ENCODE data around the gene COL27A1.

The COL27A1 gene

DNA sequence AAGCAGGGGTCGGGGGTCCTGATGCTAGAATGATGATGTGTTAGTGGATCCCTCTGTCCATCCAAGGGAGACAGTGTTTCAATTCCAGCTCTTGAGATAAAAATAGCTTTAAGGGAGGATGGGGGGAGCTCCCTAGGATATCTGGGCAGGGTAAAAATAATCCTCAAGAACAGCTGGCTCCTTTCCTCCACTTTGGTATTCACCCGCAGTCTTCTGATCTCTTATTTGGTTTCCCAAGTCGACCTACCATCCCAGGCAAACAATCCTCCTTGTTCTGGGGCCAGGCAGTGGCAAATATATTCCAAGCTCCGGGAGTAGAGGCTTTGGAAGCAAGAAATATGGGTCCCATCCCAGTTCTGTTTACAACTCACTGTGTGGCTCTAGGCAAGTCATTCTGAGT, 14.5 kb upstream of the COL27A1 start:
- Histone ChIP-seq H3K79me2 (ENCODE audit: control insufficient read depth, insufficient read depth, low read length, poor library complexity) (no peaks in the 10 kb centered on the region), H3K9ac (ENCODE audit: low read length) (no peak overlapping the region), H2AFZ (ENCODE audit: insufficient read depth, low read length, poor library complexity) (no peak overlapping the region), H3K18ac (ENCODE audit: low read length) (no peak overlapping the region), H3K23ac (ENCODE audit: low read length) (no peak overlapping the region), H4K12ac (ENCODE audit: low read depth, low read length) (no peak overlapping the region), H3K14ac (ENCODE audit: low read length) (no peak overlapping the region), H3K79me1 (ENCODE audit: low read length) (no peaks in the 10 kb centered on the region), H3K4me3 (ENCODE audit: low read depth, low read length) (no peak overlapping the region), H3K27ac (ENCODE audit: low read depth, low read length) (no peak overlapping the region), H3K4ac (ENCODE audit: low read depth, low read length) (no peak overlapping the region), H4K91ac (ENCODE audit: low read depth, low read length) (no peak overlapping the region), H3K4me1 (ENCODE audit: control insufficient read depth in 1 of 2, insufficient read depth in 2 of 2, low read length in 2 of 2) (peaks cover under 1 to 2% of the 10 kb centered on the region in 2 experiments), H3K36me3 (ENCODE audit: control insufficient read depth in 1 of 2, insufficient read depth in 2 of 2, low read length in 2 of 2) (no peaks in the 10 kb centered on the region), H3K9me3 (ENCODE audit: insufficient read depth, low read depth, low read length) (peaks cover 6% of the 10 kb centered on the region), H2BK5ac (ENCODE audit: low read depth, low read length, poor library complexity) (no peak overlapping the region), H2BK12ac (ENCODE audit: low read length) (no peak overlapping the region), H4K8ac (ENCODE audit: low read depth, low read length) (no peak overlapping the region), H2BK120ac (ENCODE audit: insufficient read depth, low read length, poor library complexity) (no peak overlapping the region), H3K4me2 (ENCODE audit: low read length) (no peak overlapping the region), H3K27me3 (ENCODE audit: insufficient read depth, low read length) (peaks cover 3% of the 10 kb centered on the region), H2AK5ac (ENCODE audit: low read length) (no peak overlapping the region)
- DNase-seq: no peak
- no CpG with 5 or more reads among the region's 4 CpGs for WGBS (ENCODE audit: extremely low coverage, insufficient coverage, insufficient read length)

DNA sequence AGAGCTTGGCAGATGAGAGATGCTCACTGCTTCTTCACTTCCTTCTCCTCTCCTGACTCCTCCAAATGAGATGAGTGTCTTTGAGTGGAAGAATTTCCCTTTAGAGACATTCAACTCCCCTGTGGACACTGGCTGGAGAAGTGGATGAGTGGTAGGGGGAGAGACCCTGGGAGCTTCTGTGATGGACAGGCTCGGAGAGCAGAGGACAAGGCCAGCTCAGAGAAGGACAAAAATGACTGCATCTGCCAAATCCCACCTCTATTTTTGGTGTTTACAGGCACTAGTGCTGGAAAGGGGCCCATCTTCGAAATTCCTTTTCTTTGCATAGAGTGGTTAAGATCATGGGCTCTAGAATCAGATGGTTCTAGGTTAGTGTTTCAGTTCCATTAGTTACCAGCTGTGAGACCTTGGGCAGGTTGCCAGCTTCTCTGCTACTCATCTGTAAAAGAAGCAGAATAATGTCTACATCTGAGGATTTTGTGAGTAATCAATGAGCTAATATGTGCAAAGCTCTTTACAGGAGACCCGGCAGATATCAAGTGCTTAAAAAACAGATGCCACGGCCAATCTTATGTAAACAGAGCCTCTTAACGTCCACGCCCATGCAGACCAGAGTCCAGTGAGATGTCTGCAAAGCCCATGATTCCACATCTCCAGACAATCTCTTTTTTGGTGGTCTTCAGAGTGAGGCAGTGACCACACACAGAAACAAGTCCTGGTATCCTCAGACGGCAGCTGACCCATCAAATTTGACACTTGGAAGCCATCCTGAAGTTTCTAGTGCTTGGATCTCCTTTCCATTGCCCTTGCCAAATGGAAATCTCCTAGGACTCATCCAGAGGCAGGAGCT, 13.6 kb upstream of the COL27A1 start:
- no peak overlapping the region for H3K4me2 ChIP-seq (ENCODE audit: low read length)
- no CpG with 5 or more reads among the region's 7 CpGs for WGBS (ENCODE audit: extremely low coverage, insufficient coverage, insufficient read length)

GRCh38 chr9:114143234-114143633, 12.1 kb upstream of the COL27A1 start:
- no peak overlapping the region for H3K23ac ChIP-seq (ENCODE audit: low read length)
- no peak overlapping the region for H3K4me2 ChIP-seq (ENCODE audit: low read length)
- H2AFZ ChIP-seq (ENCODE audit: insufficient read depth, low read length, poor library complexity): no peak overlapping the region
- H3K79me2 ChIP-seq (ENCODE audit: control insufficient read depth, insufficient read depth, low read length, poor library complexity): no peaks in the 10 kb centered on the region
- WGBS (ENCODE audit: extremely low coverage, insufficient coverage, insufficient read length): no CpG with 5 or more reads among the region's 5 CpGs
- no peak overlapping the region for H4K91ac ChIP-seq (ENCODE audit: low read depth, low read length)
- no peak overlapping the region for H4K8ac ChIP-seq (ENCODE audit: low read depth, low read length)
- peaks cover 2% of the 10 kb centered on the region for H3K9me3 ChIP-seq (ENCODE audit: insufficient read depth, low read depth, low read length)
- H4K12ac ChIP-seq (ENCODE audit: low read depth, low read length): no peak overlapping the region
- no peak overlapping the region for H2BK5ac ChIP-seq (ENCODE audit: low read depth, low read length, poor library complexity)
- H3K36me3 ChIP-seq (ENCODE audit: control insufficient read depth in 1 of 2, insufficient read depth in 2 of 2, low read length in 2 of 2): no peaks in the 10 kb centered on the region
- no peak overlapping the region for H2BK12ac ChIP-seq (ENCODE audit: low read length)
- peaks cover 3 to 4% of the 10 kb centered on the region in 2 experiments for H3K4me1 ChIP-seq (ENCODE audit: control insufficient read depth in 1 of 2, insufficient read depth in 2 of 2, low read length in 2 of 2)
- H2AK5ac ChIP-seq (ENCODE audit: low read length): no peak overlapping the region
- no peak overlapping the region for H3K9ac ChIP-seq (ENCODE audit: low read length)
- no peak overlapping the region for H3K18ac ChIP-seq (ENCODE audit: low read length)
- no peaks in the 10 kb centered on the region for H3K79me1 ChIP-seq (ENCODE audit: low read length)
- DNase-seq: no peak
- H3K14ac ChIP-seq (ENCODE audit: low read length): no peak overlapping the region
- H3K4me3 ChIP-seq (ENCODE audit: low read depth, low read length): no peak overlapping the region
- no peak overlapping the region for H3K4ac ChIP-seq (ENCODE audit: low read depth, low read length)
- H2BK120ac ChIP-seq (ENCODE audit: insufficient read depth, low read length, poor library complexity): no peak overlapping the region
- no peak overlapping the region for H3K27ac ChIP-seq (ENCODE audit: low read depth, low read length)
- H3K27me3 ChIP-seq (ENCODE audit: insufficient read depth, low read length): peaks cover 3% of the 10 kb centered on the region

More for the DNA sequence above, 13.6 kb upstream of the COL27A1 start:
- Histone ChIP-seq H3K9me3 (ENCODE audit: insufficient read depth, low read depth, low read length) (peaks cover 6% of the 10 kb centered on the region), H2BK5ac (ENCODE audit: low read depth, low read length, poor library complexity) (no peak overlapping the region), H2BK12ac (ENCODE audit: low read length) (no peak overlapping the region), H3K23ac (ENCODE audit: low read length) (no peak overlapping the region), H3K4me1 (ENCODE audit: control insufficient read depth in 1 of 2, insufficient read depth in 2 of 2, low read length in 2 of 2) (peaks cover 3 to 4% of the 10 kb centered on the region in 2 experiments), H3K4ac (ENCODE audit: low read depth, low read length) (no peak overlapping the region), H4K91ac (ENCODE audit: low read depth, low read length) (no peak overlapping the region), H3K18ac (ENCODE audit: low read length) (no peak overlapping the region), H3K27ac (ENCODE audit: low read depth, low read length) (no peak overlapping the region), H3K4me3 (ENCODE audit: low read depth, low read length) (no peak overlapping the region), H2AK5ac (ENCODE audit: low read length) (no peak overlapping the region), H3K9ac (ENCODE audit: low read length) (no peak overlapping the region), H3K79me1 (ENCODE audit: low read length) (no peaks in the 10 kb centered on the region), H3K79me2 (ENCODE audit: control insufficient read depth, insufficient read depth, low read length, poor library complexity) (no peaks in the 10 kb centered on the region), H2BK120ac (ENCODE audit: insufficient read depth, low read length, poor library complexity) (no peak overlapping the region), H4K12ac (ENCODE audit: low read depth, low read length) (no peak overlapping the region), H3K14ac (ENCODE audit: low read length) (no peak overlapping the region), H2AFZ (ENCODE audit: insufficient read depth, low read length, poor library complexity) (no peak overlapping the region), H3K36me3 (ENCODE audit: control insufficient read depth in 1 of 2, insufficient read depth in 2 of 2, low read length in 2 of 2) (no peaks in the 10 kb centered on the region), H3K27me3 (ENCODE audit: insufficient read depth, low read length) (peaks cover 3% of the 10 kb centered on the region), H4K8ac (ENCODE audit: low read depth, low read length) (no peak overlapping the region)
- DNase-seq: no peak

DNA sequence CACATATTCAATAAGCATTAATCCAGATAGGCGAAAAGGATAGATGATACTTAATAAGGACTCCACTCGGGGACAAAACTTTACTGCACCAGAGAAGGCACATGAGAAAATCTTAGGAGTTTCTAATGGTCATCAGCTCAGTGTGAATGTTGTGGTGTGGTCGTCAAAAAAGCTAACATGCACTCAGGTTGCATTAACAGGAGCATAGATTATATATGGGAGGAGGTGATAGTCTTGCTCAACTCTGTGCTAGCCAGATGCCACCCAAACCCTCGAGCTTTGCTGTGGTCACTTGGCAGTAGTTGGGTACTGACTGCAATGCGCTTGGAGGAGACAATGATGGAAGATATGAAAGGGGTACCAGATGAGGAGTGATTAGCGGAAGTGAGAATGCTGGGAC, 8.6 kb upstream of the COL27A1 start:
- no peak overlapping the region for H4K12ac ChIP-seq (ENCODE audit: low read depth, low read length)
- no peak overlapping the region for H3K4me2 ChIP-seq (ENCODE audit: low read length)
- no peak overlapping the region for H2AK5ac ChIP-seq (ENCODE audit: low read length)
- H3K23ac ChIP-seq (ENCODE audit: low read length): no peak overlapping the region
- H3K4me3 ChIP-seq (ENCODE audit: low read depth, low read length): no peak overlapping the region
- DNase-seq: no peak
- H3K9ac ChIP-seq (ENCODE audit: low read length): no peak overlapping the region
- no peaks in the 10 kb centered on the region for H3K36me3 ChIP-seq (ENCODE audit: control insufficient read depth in 1 of 2, insufficient read depth in 2 of 2, low read length in 2 of 2)
- no peak overlapping the region for H3K4ac ChIP-seq (ENCODE audit: low read depth, low read length)
- no peak overlapping the region for H2BK5ac ChIP-seq (ENCODE audit: low read depth, low read length, poor library complexity)
- H4K8ac ChIP-seq (ENCODE audit: low read depth, low read length): no peak overlapping the region
- no peak overlapping the region for H2BK12ac ChIP-seq (ENCODE audit: low read length)
- no peak overlapping the region for H3K18ac ChIP-seq (ENCODE audit: low read length)
- H3K14ac ChIP-seq (ENCODE audit: low read length): no peak overlapping the region
- H3K27ac ChIP-seq (ENCODE audit: low read depth, low read length): no peak overlapping the region
- no peak overlapping the region for H4K91ac ChIP-seq (ENCODE audit: low read depth, low read length)
- no peak overlapping the region for H2AFZ ChIP-seq (ENCODE audit: insufficient read depth, low read length, poor library complexity)
- peaks cover 3% of the 10 kb centered on the region for H3K79me1 ChIP-seq (ENCODE audit: low read length)
- H3K9me3 ChIP-seq (ENCODE audit: insufficient read depth, low read depth, low read length): peaks cover 2% of the 10 kb centered on the region
- H2BK120ac ChIP-seq (ENCODE audit: insufficient read depth, low read length, poor library complexity): no peak overlapping the region
- peaks cover 3% of the 10 kb centered on the region for H3K27me3 ChIP-seq (ENCODE audit: insufficient read depth, low read length)
- H3K79me2 ChIP-seq (ENCODE audit: control insufficient read depth, insufficient read depth, low read length, poor library complexity): no peaks in the 10 kb centered on the region
- WGBS (ENCODE audit: extremely low coverage, insufficient coverage, insufficient read length): no CpG with 5 or more reads among the region's 6 CpGs
- peaks cover 9 to 11% of the 10 kb centered on the region in 2 experiments for H3K4me1 ChIP-seq (ENCODE audit: control insufficient read depth in 1 of 2, insufficient read depth in 2 of 2, low read length in 2 of 2)

All from trophoblast cell (in vitro differentiated cells and primary cell).